HL-60 (cell line): ENCODE data around the gene VNN1.

Source experiments
- DNase-seq, 2 experiments: peaks; one replicate each; pipeline ENCODE4 v3.0.0-alpha.2; 2010 to 2020; ENCODE audit warnings: low read depth in 1 of 2, low spot score in 1 of 2
- H3K27ac ChIP-seq: fragments of 250-450 bp; sonication (Bioruptor Pico); replicated peaks from 2 replicates; pipeline ENCODE4 v1.5.1; 2020; ENCODE audit warnings: mild to moderate bottlenecking, moderate library complexity
- H3K27me3 ChIP-seq: fragments of 250-450 bp; sonication (Bioruptor Pico); 2 replicates; pipeline ENCODE4 v1.5.1; 2021; ENCODE audit warnings: mild to moderate bottlenecking, moderate library complexity; ENCODE audit not compliant: insufficient read depth, poor library complexity, severe bottlenecking
- H3K4me3 ChIP-seq: replicated peaks from 2 replicates; pipeline ENCODE4 v1.5.1; 2011; ENCODE audit warnings: mild to moderate bottlenecking, control low read depth, low read length; ENCODE audit not compliant: insufficient read depth
- GABPA ChIP-seq: IDR thresholded peaks from 2 replicates; pipeline ENCODE4 v1.6.1; 2012; ENCODE audit warnings: low read depth
- POLR2AphosphoS5 ChIP-seq: IDR thresholded peaks from 2 replicates; pipeline ENCODE4 v1.6.1; 2012; ENCODE audit warnings: low read depth
- SPI1 ChIP-seq: IDR thresholded peaks from 2 replicates; pipeline ENCODE4 v1.6.1; 2012; ENCODE audit warnings: low read depth, mild to moderate bottlenecking, borderline replicate concordance
- TF ChIP-seq, protein P1 (sequence below): IDR thresholded peaks from one replicate; pipeline ENCODE4 v1.5.1; 2011; ENCODE audit warnings: low read length, control low read depth, inconsistent platforms; ENCODE audit not compliant: insufficient read depth
- TF ChIP-seq, protein P2 (sequence below): IDR thresholded peaks from 2 replicates; pipeline ENCODE4 v1.6.1; 2012; ENCODE audit warnings: low read depth; ENCODE audit not compliant: insufficient replicate concordance

The VNN1 gene

DNA sequence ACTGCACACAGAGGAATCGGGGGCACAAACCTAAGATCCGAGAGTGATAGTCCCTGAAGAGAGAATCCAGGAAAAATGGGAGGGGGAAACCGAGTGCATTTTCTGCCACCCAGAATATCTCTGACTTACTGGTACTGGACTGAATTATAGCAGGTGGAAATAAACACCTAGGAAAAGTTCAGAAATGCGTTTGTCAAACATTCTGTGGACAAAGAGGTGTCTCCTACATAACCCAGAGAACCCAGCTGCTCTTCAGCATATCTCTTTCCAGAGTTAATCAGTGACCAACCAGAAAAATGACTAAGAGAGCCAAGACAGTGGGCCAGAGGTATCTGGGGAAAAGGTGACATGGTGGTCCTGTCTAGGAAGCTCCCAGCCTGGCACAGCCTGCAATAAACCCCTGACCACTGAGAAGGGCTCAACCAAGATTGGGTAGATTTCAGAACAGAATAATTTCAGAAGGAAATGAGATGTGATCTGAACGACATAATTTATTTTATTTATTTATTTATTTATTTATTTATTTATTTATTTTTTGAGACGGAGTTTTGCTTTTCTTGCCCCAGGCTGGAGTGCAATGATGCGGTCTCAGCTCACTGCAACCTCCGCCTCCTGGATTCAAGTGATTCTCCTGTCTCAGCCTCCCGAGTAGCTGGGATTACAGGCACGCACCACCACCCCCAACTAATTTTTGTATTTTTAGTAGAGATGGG is 6.0 kb upstream of the VNN1 start:
- no peak for DNase-seq
- TF ChIP-seq, protein P1, sequence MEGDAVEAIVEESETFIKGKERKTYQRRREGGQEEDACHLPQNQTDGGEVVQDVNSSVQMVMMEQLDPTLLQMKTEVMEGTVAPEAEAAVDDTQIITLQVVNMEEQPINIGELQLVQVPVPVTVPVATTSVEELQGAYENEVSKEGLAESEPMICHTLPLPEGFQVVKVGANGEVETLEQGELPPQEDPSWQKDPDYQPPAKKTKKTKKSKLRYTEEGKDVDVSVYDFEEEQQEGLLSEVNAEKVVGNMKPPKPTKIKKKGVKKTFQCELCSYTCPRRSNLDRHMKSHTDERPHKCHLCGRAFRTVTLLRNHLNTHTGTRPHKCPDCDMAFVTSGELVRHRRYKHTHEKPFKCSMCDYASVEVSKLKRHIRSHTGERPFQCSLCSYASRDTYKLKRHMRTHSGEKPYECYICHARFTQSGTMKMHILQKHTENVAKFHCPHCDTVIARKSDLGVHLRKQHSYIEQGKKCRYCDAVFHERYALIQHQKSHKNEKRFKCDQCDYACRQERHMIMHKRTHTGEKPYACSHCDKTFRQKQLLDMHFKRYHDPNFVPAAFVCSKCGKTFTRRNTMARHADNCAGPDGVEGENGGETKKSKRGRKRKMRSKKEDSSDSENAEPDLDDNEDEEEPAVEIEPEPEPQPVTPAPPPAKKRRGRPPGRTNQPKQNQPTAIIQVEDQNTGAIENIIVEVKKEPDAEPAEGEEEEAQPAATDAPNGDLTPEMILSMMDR: no peak
- TF ChIP-seq SPI1: no peak
- TF ChIP-seq GABPA: no peak
- TF ChIP-seq POLR2AphosphoS5: no peak
- TF ChIP-seq, protein P2, sequence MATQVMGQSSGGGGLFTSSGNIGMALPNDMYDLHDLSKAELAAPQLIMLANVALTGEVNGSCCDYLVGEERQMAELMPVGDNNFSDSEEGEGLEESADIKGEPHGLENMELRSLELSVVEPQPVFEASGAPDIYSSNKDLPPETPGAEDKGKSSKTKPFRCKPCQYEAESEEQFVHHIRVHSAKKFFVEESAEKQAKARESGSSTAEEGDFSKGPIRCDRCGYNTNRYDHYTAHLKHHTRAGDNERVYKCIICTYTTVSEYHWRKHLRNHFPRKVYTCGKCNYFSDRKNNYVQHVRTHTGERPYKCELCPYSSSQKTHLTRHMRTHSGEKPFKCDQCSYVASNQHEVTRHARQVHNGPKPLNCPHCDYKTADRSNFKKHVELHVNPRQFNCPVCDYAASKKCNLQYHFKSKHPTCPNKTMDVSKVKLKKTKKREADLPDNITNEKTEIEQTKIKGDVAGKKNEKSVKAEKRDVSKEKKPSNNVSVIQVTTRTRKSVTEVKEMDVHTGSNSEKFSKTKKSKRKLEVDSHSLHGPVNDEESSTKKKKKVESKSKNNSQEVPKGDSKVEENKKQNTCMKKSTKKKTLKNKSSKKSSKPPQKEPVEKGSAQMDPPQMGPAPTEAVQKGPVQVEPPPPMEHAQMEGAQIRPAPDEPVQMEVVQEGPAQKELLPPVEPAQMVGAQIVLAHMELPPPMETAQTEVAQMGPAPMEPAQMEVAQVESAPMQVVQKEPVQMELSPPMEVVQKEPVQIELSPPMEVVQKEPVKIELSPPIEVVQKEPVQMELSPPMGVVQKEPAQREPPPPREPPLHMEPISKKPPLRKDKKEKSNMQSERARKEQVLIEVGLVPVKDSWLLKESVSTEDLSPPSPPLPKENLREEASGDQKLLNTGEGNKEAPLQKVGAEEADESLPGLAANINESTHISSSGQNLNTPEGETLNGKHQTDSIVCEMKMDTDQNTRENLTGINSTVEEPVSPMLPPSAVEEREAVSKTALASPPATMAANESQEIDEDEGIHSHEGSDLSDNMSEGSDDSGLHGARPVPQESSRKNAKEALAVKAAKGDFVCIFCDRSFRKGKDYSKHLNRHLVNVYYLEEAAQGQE: no peak
- H3K27ac ChIP-seq: no peak overlapping the region
- H3K27me3 ChIP-seq: peaks cover under 1% of the 10 kb centered on the region
- H3K4me3 ChIP-seq: no peak overlapping the region

DNA sequence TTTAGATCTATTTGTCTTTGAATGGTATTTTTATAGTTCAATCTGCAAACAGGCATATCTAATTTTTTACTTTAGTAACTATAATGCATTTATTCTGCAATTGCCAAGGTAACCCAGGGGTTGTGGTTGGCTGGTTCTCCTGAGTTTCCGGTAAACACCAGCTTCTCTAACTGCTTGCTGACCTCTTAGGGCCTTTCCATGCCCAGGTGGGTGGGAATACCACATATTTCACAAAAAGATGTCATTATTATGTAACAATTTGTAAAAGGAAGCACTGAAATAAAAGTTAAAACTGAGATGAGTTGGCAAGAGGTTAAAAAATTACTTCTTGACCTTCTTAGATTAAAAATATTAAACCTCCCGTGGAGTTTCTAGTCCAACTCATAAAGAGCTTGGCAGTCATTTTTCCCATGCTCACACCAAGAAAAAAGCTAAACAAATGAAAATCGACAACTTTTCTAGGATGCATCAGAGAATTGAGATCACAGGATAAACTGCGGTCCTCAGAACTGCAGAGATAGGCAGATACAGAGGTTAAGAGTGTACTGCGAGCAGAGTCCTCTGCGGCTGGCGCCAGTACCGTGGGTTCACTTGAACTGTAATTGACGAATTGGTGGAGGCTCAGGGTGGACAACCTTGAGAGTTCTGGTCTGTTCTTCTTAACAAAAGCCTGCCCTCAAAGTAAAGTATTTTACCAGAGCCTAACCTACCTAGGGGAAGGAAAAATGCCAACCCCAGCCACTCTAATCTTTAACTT is 2.2 kb upstream of the VNN1 start:
- H3K27me3 ChIP-seq: no peaks in the 10 kb centered on the region
- H3K27ac ChIP-seq: no peak overlapping the region
- H3K4me3 ChIP-seq: no peak overlapping the region
- no peak for DNase-seq
- TF ChIP-seq, protein P1: no peak
- TF ChIP-seq SPI1 (no peak), GABPA (no peak), POLR2AphosphoS5 (no peak)
- TF ChIP-seq, protein P2: no peak

DNA sequence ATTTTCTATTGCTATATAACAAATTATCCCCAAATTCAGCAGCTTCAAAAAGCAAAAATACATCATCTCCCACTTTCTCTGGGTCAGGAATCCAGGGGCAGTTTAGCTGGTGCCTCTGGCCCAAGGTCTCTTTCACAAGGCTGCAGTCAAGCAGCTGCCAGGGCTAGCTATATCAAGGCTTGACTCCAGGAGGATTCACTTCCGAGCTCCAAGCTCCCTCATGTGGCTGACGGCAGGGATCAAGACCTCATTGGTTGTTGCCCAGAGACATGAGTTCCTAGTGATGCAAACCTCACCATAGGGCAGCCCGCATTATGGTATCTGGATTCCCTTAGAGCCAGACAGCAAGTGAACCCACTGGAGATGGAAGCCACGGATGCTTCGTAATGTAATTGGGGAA is 1.3 kb upstream of the VNN1 start:
- Histone ChIP-seq H3K27ac (no peak overlapping the region), H3K4me3 (no peak overlapping the region), H3K27me3 (no peaks in the 10 kb centered on the region)
- no peak for DNase-seq
- no peak for TF ChIP-seq SPI1
- TF ChIP-seq POLR2AphosphoS5: no peak
- TF ChIP-seq, protein P1: no peak
- TF ChIP-seq, protein P2: no peak
- no peak for TF ChIP-seq GABPA
